Neuronal stem cell (in vitro differentiated cells): ENCODE measurements around the gene CPNE1.

Experiments used
- DNase-seq: peaks from one replicate; pipeline ENCODE4 v3.0.0-alpha.2; 2013; ENCODE audit warnings: low spot score
- H2AFZ ChIP-seq: one replicate; pipeline ENCODE4 v1.6.1; 2013; ENCODE audit warnings: mild to moderate bottlenecking, low read length, inconsistent platforms
- H2AK5ac ChIP-seq: 2 replicates; pipeline ENCODE4 v1.6.1; 2013; ENCODE audit warnings: low read depth, mild to moderate bottlenecking, inconsistent platforms, low read length, moderate library complexity, mixed read lengths
- H2BK120ac ChIP-seq: 2 replicates; pipeline ENCODE4 v1.6.1; 2013; ENCODE audit warnings: low read depth, mild to moderate bottlenecking, inconsistent platforms, low read length, moderate library complexity, mixed read lengths
- H2BK12ac ChIP-seq: one replicate; pipeline ENCODE4 v1.6.1; 2013; ENCODE audit warnings: low read length, inconsistent platforms
- H2BK15ac ChIP-seq: 2 replicates; pipeline ENCODE4 v1.6.1; 2013; ENCODE audit warnings: mild to moderate bottlenecking, low read length, inconsistent platforms, mixed read lengths
- H2BK5ac ChIP-seq: one replicate; pipeline ENCODE4 v1.6.1; 2013; ENCODE audit warnings: inconsistent platforms, mild to moderate bottlenecking, low read length, moderate library complexity
- H3K14ac ChIP-seq: one replicate; pipeline ENCODE4 v1.6.1; 2013; ENCODE audit warnings: low read length, inconsistent platforms
- H3K18ac ChIP-seq: 2 replicates; pipeline ENCODE4 v1.6.1; 2013; ENCODE audit warnings: low read length, inconsistent platforms
- H3K23ac ChIP-seq: 2 replicates; pipeline ENCODE4 v1.6.1; 2013; ENCODE audit warnings: low read depth, mild to moderate bottlenecking, mixed read lengths, low read length, inconsistent platforms; ENCODE audit not compliant: poor library complexity
- H3K27ac ChIP-seq: replicated peaks from 3 replicates; pipeline ENCODE4 v1.5.1; 2013; ENCODE audit warnings: low read length, inconsistent platforms
- H3K27me3 ChIP-seq, 3 experiments: 2 replicates each; pipeline ENCODE4 v1.6.1; 2013; ENCODE audit warnings: low read length in 3 of 3, mild to moderate bottlenecking in 2 of 3, inconsistent platforms in 1 of 3, low read depth in 1 of 3, mixed read lengths in 1 of 3, moderate library complexity in 1 of 3; ENCODE audit not compliant: control insufficient read depth in 3 of 3, insufficient read depth in 3 of 3
- H3K36me3 ChIP-seq, 2 donors: replicated peaks in 1 of 2; 2 replicates each; pipeline ENCODE4 v1.6.1; 2013; ENCODE audit warnings: low read length in 2 of 2; ENCODE audit not compliant: control insufficient read depth in 2 of 2, insufficient read depth in 2 of 2
- H3K4ac ChIP-seq: 2 replicates; pipeline ENCODE4 v1.6.1; 2013; ENCODE audit warnings: inconsistent platforms, mild to moderate bottlenecking, low read length, moderate library complexity
- H3K4me1 ChIP-seq, 2 donors: 1 replicate in 1 of 2; 2 replicates in 1 of 2; pipeline ENCODE4 v1.6.1; 2013; ENCODE audit warnings: low read length in 2 of 2, low read depth in 1 of 2; ENCODE audit not compliant: control insufficient read depth in 2 of 2, insufficient read depth in 1 of 2
- H3K4me2 ChIP-seq: one replicate; pipeline ENCODE4 v1.6.1; 2013; ENCODE audit warnings: mild to moderate bottlenecking, low read length, inconsistent platforms; ENCODE audit not compliant: insufficient read depth, poor library complexity, severe bottlenecking
- H3K4me3 ChIP-seq, 2 donors: 2 replicates each; pipeline ENCODE4 v1.5.1; 2013; ENCODE audit warnings: low read length in 2 of 2, mild to moderate bottlenecking in 2 of 2, inconsistent platforms in 1 of 2, moderate library complexity in 1 of 2
- H3K79me1 ChIP-seq: one replicate; pipeline ENCODE4 v1.6.1; 2013; ENCODE audit warnings: low read depth, mild to moderate bottlenecking, inconsistent platforms, low read length, moderate library complexity
- H3K9ac ChIP-seq: one replicate; pipeline ENCODE4 v1.6.1; 2013; ENCODE audit warnings: mild to moderate bottlenecking, low read depth, low read length, inconsistent platforms; ENCODE audit not compliant: poor library complexity
- H3K9me3 ChIP-seq, 2 donors: replicated peaks in 1 of 2; 2 replicates each; pipeline versions ENCODE3 to v1.6.1; 2013; ENCODE audit warnings: low read length in 2 of 2, mild to moderate bottlenecking in 2 of 2, inconsistent platforms in 1 of 2, low read depth in 1 of 2, mixed read lengths in 1 of 2, moderate library complexity in 1 of 2; ENCODE audit not compliant: control insufficient read depth in 2 of 2, insufficient read depth in 1 of 2
- H4K8ac ChIP-seq: one replicate; pipeline ENCODE4 v1.6.1; 2013; ENCODE audit warnings: low read depth, mild to moderate bottlenecking, inconsistent platforms, low read length, moderate library complexity
- H4K91ac ChIP-seq: one replicate; pipeline ENCODE4 v1.6.1; 2013; ENCODE audit warnings: low read length, low read depth, mild to moderate bottlenecking, inconsistent platforms; ENCODE audit not compliant: poor library complexity
- WGBS, 2 donors: extraction: QIAGEN DNeasy Blood & Tissue Kit; methylation state at CpG; one replicate each; pipeline ENCODE4 v1.1.7; 2013; ENCODE audit warnings: missing lambda C conversion rate in 2 of 2, mixed read lengths in 1 of 2; ENCODE audit not compliant: insufficient read length in 2 of 2, insufficient replicate concordance in 1 of 2; ENCODE audit errors: extremely low coverage in 2 of 2; 5-methylcytosine and 5-hydroxymethylcytosine counted together

CPNE1 gene

GRCh38 chr20:35674921-35675320, 10.2 kb upstream of the CPNE1 start:
- H2BK15ac ChIP-seq = no peak overlapping the region
- H3K14ac ChIP-seq = no peak overlapping the region
- H3K4ac ChIP-seq = no peak overlapping the region
- no peak overlapping the region for H3K18ac ChIP-seq
- H3K9me3 ChIP-seq = no peaks in the 10 kb centered on the region
- H2AK5ac ChIP-seq = no peak overlapping the region
- no peak overlapping the region for H3K27ac ChIP-seq
- no peak overlapping the region for H2BK120ac ChIP-seq
- H2AFZ ChIP-seq = no peak overlapping the region
- H3K9ac ChIP-seq = no peak overlapping the region
- no peak overlapping the region for H4K91ac ChIP-seq
- H3K27me3 ChIP-seq = no peaks in the 10 kb centered on the region
- H3K23ac ChIP-seq = no peak overlapping the region
- no peak overlapping the region for H4K8ac ChIP-seq
- no peak for DNase-seq
- no CpG with 5 or more reads among the region's 8 CpGs for WGBS, 2 donors
- H2BK5ac ChIP-seq = no peak overlapping the region
- peaks cover 8 to 30% of the 10 kb centered on the region in 2 donors for H3K36me3 ChIP-seq
- no peak overlapping the region for H2BK12ac ChIP-seq
- H3K4me3 ChIP-seq = no peak overlapping the region
- H3K4me1 ChIP-seq = no peaks in the 10 kb centered on the region
- H3K79me1 ChIP-seq = no peaks in the 10 kb centered on the region
- H3K4me2 ChIP-seq = no peak overlapping the region

- H4K91ac ChIP-seq = no peak overlapping the region
- no peak overlapping the region for H2BK120ac ChIP-seq
- peak overlapping the region in 1 of 2 donors; percentile 50 for H3K4me3 ChIP-seq
- no peak overlapping the region for H3K23ac ChIP-seq
- H3K4me1 ChIP-seq = no peaks in the 10 kb centered on the region
- DNase-seq = no peak
- H2BK5ac ChIP-seq = no peak overlapping the region
- no peak overlapping the region for H2BK15ac ChIP-seq
- no peak overlapping the region for H3K9ac ChIP-seq
- H3K27ac ChIP-seq = no peak overlapping the region
- H3K4ac ChIP-seq = no peak overlapping the region
- H3K4me2 ChIP-seq = no peak overlapping the region
- peaks cover 8 to 40% of the 10 kb centered on the region in 2 donors for H3K36me3 ChIP-seq
- no peaks in the 10 kb centered on the region for H3K9me3 ChIP-seq
- no peak overlapping the region for H4K8ac ChIP-seq
- no peak overlapping the region for H2BK12ac ChIP-seq
- no peaks in the 10 kb centered on the region for H3K27me3 ChIP-seq
- H3K18ac ChIP-seq = no peak overlapping the region
- no CpG with 5 or more reads among the region's 4 CpGs for WGBS, 2 donors
- H2AK5ac ChIP-seq = no peak overlapping the region
- H3K14ac ChIP-seq = no peak overlapping the region
- H3K79me1 ChIP-seq = no peaks in the 10 kb centered on the region
- H2AFZ ChIP-seq = no peak overlapping the region
Measured at GRCh38 chr20:35673884-35674283, 9.2 kb upstream of the CPNE1 start.

- H3K4me3 ChIP-seq = no peak overlapping the region
- H3K27me3 ChIP-seq = no peaks in the 10 kb centered on the region
- H3K18ac ChIP-seq = no peak overlapping the region
- H4K91ac ChIP-seq = no peak overlapping the region
- no peak overlapping the region for H3K14ac ChIP-seq
- H3K79me1 ChIP-seq = no peaks in the 10 kb centered on the region
- no peak overlapping the region for H3K9ac ChIP-seq
- peaks cover 8 to 49% of the 10 kb centered on the region in 2 donors for H3K36me3 ChIP-seq
- no peak overlapping the region for H2BK120ac ChIP-seq
- H2BK5ac ChIP-seq = no peak overlapping the region
- H3K4me1 ChIP-seq = no peaks in the 10 kb centered on the region
- no peak overlapping the region for H2AK5ac ChIP-seq
- no peak overlapping the region for H2BK12ac ChIP-seq
- no peaks in the 10 kb centered on the region for H3K9me3 ChIP-seq
- no CpG with 5 or more reads among the region's 1 CpG for WGBS, 2 donors
- H3K4me2 ChIP-seq = no peak overlapping the region
- no peak overlapping the region for H4K8ac ChIP-seq
- H3K27ac ChIP-seq = no peak overlapping the region
- DNase-seq = no peak
- no peak overlapping the region for H3K23ac ChIP-seq
- no peak overlapping the region for H3K4ac ChIP-seq
- no peak overlapping the region for H2BK15ac ChIP-seq
- H2AFZ ChIP-seq = no peak overlapping the region
Measured at GRCh38 chr20:35669681-35670080, 5.0 kb upstream of the CPNE1 start.

GRCh38 chr20:35669221-35669620, 4.5 kb upstream of the CPNE1 start:
- Histone ChIP-seq H3K9ac (no peak overlapping the region), H3K4me3 (no peak overlapping the region), H3K4ac (no peak overlapping the region), H2BK120ac (no peak overlapping the region), H4K8ac (no peak overlapping the region), H2AFZ (no peak overlapping the region), H3K4me2 (no peak overlapping the region), H3K27ac (no peak overlapping the region), H2BK15ac (no peak overlapping the region), H3K79me1 (no peaks in the 10 kb centered on the region), H3K18ac (no peak overlapping the region), H3K9me3 (no peaks in the 10 kb centered on the region), H2BK5ac (no peak overlapping the region), H2AK5ac (no peak overlapping the region), H2BK12ac (no peak overlapping the region), H3K36me3 (peaks cover 7 to 44% of the 10 kb centered on the region in 2 donors), H3K23ac (no peak overlapping the region), H3K14ac (no peak overlapping the region), H3K27me3 (no peaks in the 10 kb centered on the region), H3K4me1 (no peaks in the 10 kb centered on the region), H4K91ac (no peak overlapping the region)
- DNase-seq = no peak
- WGBS, 2 donors = no CpG with 5 or more reads among the region's 5 CpGs
